NOMO-1 treated with dmso at 0.1 percent for 144 hours (cell line): ENCODE measurements around the gene RFX2.

Source experiments
- DNase-seq: peaks from one replicate; lab custom pipeline; 2025; ENCODE audit not compliant: unreplicated experiment; lab: John Stamatoyannopoulos, UW

Gene RFX2

GRCh38 chr19:6105444-6105843, 4.9 kb downstream of the RFX2 start:
- DNase-seq = no peak

- no peak for DNase-seq
These were observed 6.4 kb downstream of the RFX2 start for GRCh38 chr19:6103894-6104293.

- no peak for DNase-seq
These were observed 7.1 kb downstream of the RFX2 start for GRCh38 chr19:6103217-6103644.

GRCh38 chr19:6101991-6102390, 8.3 kb downstream of the RFX2 start:
- DNase-seq = no peak

GRCh38 chr19:6101291-6101825, 8.9 kb downstream of the RFX2 start:
- DNase-seq = no peak

- DNase-seq = peak; percentile 96
These were observed 9.9 kb downstream of the RFX2 start for GRCh38 chr19:6100284-6100915.

- DNase-seq = no peak
These were observed 10.7 kb downstream of the RFX2 start for GRCh38 chr19:6099599-6099998.

DNA sequence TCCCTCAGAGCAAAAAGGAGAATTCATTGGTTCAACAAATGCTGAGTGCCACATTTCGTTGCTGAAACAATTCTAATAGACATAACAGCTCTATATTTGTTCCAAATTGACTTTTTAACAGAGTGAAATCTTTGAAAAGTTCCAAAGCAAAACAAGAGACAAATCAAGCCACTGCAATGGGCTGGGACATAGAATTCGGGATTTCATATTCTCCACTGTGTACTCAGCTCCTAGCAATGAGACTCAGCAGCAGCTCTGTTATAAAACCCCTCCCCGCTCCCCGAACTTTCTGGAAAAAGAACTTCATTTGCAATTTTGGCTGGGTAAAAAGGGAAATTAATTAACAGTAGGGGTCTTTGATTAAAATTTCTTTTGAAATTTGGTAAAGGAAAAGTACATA, 11.3 kb downstream of the RFX2 start:
- DNase-seq = no peak

- no peak for DNase-seq
These were observed 11.7 kb downstream of the RFX2 start for GRCh38 chr19:6098574-6098973.

DNA sequence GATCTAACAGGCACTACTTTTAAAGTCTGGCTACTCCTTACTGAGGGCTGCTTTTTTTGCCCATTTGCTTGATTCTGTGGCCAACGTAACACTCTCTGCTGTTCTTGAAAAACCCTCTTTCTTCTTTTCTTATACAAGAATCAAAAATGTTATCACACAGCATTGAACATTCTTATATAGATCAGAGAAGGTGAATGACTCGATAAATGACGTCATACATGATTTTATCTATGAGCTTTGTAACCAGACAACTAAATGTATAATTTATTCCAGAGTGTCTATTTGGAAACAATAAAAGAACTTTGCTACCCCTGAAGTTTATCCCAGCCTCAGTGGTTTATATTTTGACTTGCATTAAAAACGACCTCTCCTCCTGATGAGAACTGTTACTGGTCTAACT, 12.4 kb downstream of the RFX2 start:
- DNase-seq = no peak

DNA sequence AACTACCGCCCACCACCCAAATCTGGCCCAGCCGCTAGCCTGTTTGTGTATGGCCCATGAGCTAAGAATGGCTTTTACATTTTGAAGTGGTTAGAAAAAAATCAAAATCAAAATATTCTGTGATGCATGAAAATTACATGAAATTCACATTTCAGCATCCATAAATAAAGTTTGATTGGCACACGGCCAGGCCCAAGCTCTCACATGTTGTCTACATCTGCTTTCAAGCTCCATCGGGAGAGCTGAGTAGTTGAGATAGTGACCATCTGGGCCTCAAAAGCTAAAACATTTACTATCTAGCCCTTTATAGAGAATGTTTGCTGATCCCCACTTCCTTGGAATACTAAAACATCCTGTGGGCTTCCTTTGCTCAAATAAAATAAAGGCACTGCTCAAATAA, 14.5 kb downstream of the RFX2 start:
- DNase-seq = no peak

- peak; percentile 14 for DNase-seq
These were observed 17.7 kb downstream of the RFX2 start for GRCh38 chr19:6092329-6093286.

DNA sequence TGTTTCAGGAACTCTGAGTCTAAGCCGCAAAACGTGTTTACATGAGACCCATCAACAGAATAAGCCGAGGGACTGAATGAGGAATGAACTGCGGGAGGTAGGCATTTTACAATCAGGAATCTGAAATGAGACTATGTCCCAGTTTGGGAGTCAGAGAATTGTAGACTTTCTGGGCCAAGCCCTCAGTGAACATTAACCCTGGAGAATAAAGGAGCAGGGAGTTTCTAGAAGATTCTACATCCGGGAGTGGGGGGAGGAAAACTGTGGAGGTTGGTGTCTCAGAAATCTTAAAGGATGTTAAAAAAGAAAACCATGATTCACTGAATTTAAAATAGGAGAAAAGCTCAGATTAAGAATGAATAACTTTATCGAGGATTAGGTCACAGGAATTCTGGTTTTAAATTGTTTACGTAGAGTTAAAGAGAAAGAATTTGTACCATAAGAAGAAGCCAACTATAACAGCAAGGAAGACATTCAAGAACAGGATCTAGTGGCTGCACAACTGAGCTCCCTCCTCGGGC, 18.5 kb downstream of the RFX2 start:
- DNase-seq = no peak

- DNase-seq = no peak
These were observed 19.7 kb downstream of the RFX2 start for GRCh38 chr19:6090634-6091033.

GRCh38 chr19:6088602-6089049, 21.7 kb downstream of the RFX2 start:
- DNase-seq = no peak

DNA sequence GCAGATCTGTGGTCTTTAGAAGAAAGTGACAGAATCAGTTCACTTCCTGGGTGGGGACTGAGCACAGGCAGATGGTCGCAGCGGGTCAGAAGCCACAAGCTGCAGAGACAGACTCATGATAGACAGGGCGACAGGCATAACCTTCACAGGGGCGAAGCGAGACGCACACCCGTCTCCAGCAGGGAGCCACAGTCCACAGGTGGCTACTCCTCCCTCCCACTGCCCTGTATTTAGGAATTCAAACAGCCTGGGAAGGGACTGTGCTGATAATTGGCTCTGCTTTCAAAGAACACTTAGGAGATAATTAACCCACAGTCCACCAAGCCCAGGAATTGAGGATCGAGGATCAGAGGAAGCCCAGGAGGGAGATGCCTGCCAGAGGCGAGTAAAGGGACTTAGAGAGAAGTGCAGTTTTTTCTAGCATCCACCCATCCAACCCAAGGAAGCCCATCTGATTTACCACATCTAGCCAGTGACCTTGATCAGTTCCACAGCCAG, 23.2 kb downstream of the RFX2 start:
- no peak for DNase-seq

DNA sequence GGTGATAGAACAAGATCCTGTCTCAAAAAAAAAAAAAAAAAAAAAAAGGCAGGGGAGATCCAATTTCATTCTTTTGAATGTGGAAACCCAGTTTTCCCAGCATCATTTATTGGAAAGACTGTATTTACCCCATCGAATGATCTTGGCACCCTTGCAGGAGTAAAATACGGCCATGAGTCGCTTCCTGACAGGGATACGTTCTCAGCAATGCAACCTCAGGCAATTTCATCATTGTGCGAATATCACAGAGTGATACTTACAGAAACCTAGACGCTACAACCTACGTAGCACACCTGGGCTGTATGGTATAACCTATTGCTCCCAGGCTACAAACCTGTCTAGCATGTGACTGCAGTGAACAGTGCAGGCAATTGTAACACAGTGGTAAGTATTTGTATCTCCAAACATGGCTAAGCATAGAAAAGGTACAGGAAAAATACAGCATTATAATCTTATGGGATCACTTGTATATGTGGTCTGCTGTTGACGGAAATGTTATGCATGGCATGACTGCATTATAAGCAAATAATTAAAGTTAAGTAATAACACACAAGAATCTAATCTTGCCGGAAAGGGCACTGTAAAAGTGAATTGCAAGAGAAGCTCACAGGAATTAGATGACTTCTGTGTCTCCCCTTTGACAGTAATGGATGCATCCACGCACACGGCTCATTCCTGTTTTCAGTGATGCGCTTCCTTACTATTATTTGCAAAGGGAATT, 24.1 kb downstream of the RFX2 start:
- DNase-seq = no peak

DNA sequence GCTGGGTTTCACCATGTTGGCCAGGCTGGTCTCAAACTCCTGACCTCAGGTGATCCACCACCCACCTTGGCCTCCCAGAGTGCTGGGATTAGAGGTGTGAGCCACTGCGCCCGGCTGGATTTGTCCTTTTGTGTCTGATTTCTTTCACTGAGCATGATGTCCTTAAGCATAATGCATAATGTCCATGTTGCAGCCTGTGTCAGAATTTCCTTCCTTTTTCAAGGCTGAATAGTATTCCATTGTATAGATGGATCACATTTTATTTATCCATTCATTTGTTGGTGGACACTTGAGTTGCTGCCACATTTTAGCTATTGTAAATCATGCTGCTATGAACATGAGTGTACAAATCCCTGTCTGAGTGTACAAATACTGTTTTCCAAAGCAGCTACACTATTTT, 25.5 kb downstream of the RFX2 start:
- DNase-seq = no peak

DNA sequence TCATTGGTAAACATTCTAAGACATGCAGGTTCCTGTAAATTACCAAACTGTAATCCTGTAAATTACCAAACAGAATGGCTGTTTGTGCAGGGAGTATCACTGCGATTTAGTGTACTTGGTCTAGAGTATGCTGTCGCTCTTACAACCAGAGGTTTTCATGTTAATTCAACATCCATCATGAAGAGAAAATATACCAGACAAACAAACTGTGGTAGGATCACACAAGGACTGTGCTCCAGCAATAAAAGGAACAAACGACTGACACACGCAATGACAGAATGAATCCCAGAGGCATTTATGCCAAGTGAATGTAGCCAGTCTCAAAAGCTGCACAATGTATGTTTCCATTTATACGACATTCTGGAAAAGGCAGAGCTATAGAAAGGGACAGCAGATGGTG, 31.2 kb downstream of the RFX2 start:
- DNase-seq = no peak

DNA sequence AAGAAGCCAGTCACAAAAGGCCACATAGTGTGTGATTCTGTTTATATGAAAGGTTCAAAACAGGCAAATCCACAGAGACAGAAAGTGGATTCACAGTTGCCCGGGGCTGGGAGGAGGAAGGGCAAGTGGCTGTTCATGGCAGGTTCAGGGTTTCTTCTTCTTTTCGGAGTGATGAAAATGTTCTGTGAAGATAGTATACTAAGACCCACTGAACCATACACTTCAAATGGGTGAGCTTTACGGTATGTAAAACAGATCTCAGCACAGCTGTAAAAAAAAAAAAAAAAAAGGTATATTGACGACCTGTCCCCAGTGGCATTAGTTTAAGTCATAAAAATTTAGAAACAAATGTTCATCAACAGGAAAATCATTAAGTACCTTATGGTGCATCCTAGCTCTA, 32.2 kb downstream of the RFX2 start:
- no peak for DNase-seq
